ENCODE measurements around the gene JMJD4. TPM values are rescaled to one million over a fixed set of nuclear protein-coding genes. Genes with fewer than 3 reads are reported as not detected.

JMJD4 gene
- total and polyA plus RNA-seq, 9 of the 15 experiments (the other 6 are each of a cell fraction or from before 2014, with no cell fraction given): 1.4 to 42.6 (median 29.2) TPM

GRCh38 chr1:227762231-227762911, 27.3 kb upstream of the JMJD4 start (continued):
- no peak for TF ChIP-seq FOXP4 (CRISPR knock-in tag; IDR thresholded peaks at IDR 0.05; ENCODE audit: borderline replicate concordance)
- TF ChIP-seq CBFA2T2 (conservative IDR thresholded peaks at IDR 0.05): no peak
- TF ChIP-seq ZNF253 (CRISPR knock-in tag; conservative IDR thresholded peaks at IDR 0.05): no peak
- no peak for TF ChIP-seq ZNF282 (CRISPR knock-in tag; IDR thresholded peaks at IDR 0.05)
- no peak for TF ChIP-seq HMGXB4 (CRISPR knock-in tag; IDR thresholded peaks at IDR 0.05)
- no peak for TF ChIP-seq U2AF1 (optimal IDR thresholded peaks at IDR 0.05; ENCODE audit: low read depth, low read length)
- TF ChIP-seq NCOA6 (IDR thresholded peaks at IDR 0.05): no peak
- no peak for TF ChIP-seq RBM14 (IDR thresholded peaks at IDR 0.05; ENCODE audit: borderline replicate concordance, insufficient read depth, low read depth, low read length)
- no peak for TF ChIP-seq ZNF766 (CRISPR knock-in tag; conservative IDR thresholded peaks at IDR 0.05)
- TF ChIP-seq ID3 (CRISPR knock-in tag; IDR thresholded peaks at IDR 0.05): no peak
- no peak for TF ChIP-seq ID3 (tag; IDR thresholded peaks at IDR 0.05)
- TF ChIP-seq MYC (IDR thresholded peaks at IDR 0.05; ENCODE audit: low read depth, low read length): peak; percentile 68; the same call in 1 of the 2 replicates
- no peak for TF ChIP-seq MYC (CRISPR knock-in tag; IDR thresholded peaks at IDR 0.05; ENCODE audit: borderline replicate concordance, low read depth)
- no peak for TF ChIP-seq ZNF583 (CRISPR knock-in tag; IDR thresholded peaks at IDR 0.05)
- TF ChIP-seq ZKSCAN1 (IDR thresholded peaks at IDR 0.05; ENCODE audit: low read depth, low read length): no peak; the same call in 1 of the 2 replicates
- TF ChIP-seq THRAP3 (IDR thresholded peaks at IDR 0.05; ENCODE audit: borderline replicate concordance): no peak
- TF ChIP-seq SMARCC2 (IDR thresholded peaks at IDR 0.05; ENCODE audit: low read depth): no peak
- TF ChIP-seq L3MBTL2 (IDR thresholded peaks at IDR 0.05): no peak
- no peak for TF ChIP-seq PYGO2 (tag; IDR thresholded peaks at IDR 0.05)
- no peak for TF ChIP-seq STAT5A (IDR thresholded peaks at IDR 0.05; ENCODE audit: borderline replicate concordance, low read length)
- TF ChIP-seq MAFF (IDR thresholded peaks at IDR 0.05; ENCODE audit: low read length): no peak
- TF ChIP-seq MEIS2 (IDR thresholded peaks at IDR 0.05; ENCODE audit: partially characterized antibody): peak; percentile 48
- TF ChIP-seq SAFB (IDR thresholded peaks at IDR 0.05; ENCODE audit: borderline replicate concordance, low read depth, low read length): no peak
- no peak for TF ChIP-seq BACH1 (tag; IDR thresholded peaks at IDR 0.05)
- no peak for TF ChIP-seq ZBTB12 (CRISPR knock-in tag; IDR thresholded peaks at IDR 0.05)
- no peak for TF ChIP-seq KLF13 (tag; IDR thresholded peaks at IDR 0.05; ENCODE audit: borderline replicate concordance, low read depth)
